Neural progenitor cell (in vitro differentiated cells): ENCODE data around the gene UCP3. TPM values are rescaled to one million over a fixed set of nuclear protein-coding genes. Genes with fewer than 3 reads are reported as not detected.

Experiments used
- DNase-seq: peaks from one replicate; pipeline ENCODE4 v3.0.0-alpha.2; 2016; ENCODE audit warnings: low spot score
- H2AFZ ChIP-seq: fragments of 200-600 bp; sonication (generic); replicated peaks from 2 replicates; pipeline ENCODE4 v1.6.1; 2016; ENCODE audit warnings: antibody characterized with exemption
- H3F3A ChIP-seq: fragments of 200-600 bp; sonication (generic); 2 replicates; pipeline ENCODE4 v1.6.1; 2016; ENCODE audit warnings: antibody characterized with exemption, low read depth
- H3K27ac ChIP-seq: fragments of 200-600 bp; sonication (generic); 2 replicates; pipeline ENCODE4 v1.5.1; 2016; ENCODE audit warnings: mild to moderate bottlenecking
- H3K27me3 ChIP-seq: fragments of 200-600 bp; sonication (generic); 2 replicates; pipeline ENCODE4 v1.6.1; 2016; ENCODE audit warnings: mild to moderate bottlenecking, moderate library complexity
- H3K36me3 ChIP-seq: fragments of 200-600 bp; sonication (generic); 2 replicates; pipeline ENCODE4 v1.5.1; 2016
- H3K4me1 ChIP-seq: fragments of 200-600 bp; sonication (generic); 2 replicates; pipeline ENCODE4 v1.6.1; 2016; ENCODE audit warnings: mixed run types
- H3K4me2 ChIP-seq: fragments of 200-600 bp; sonication (generic); 2 replicates; pipeline ENCODE4 v1.6.1; 2016
- H3K4me3 ChIP-seq: fragments of 200-600 bp; sonication (generic); 2 replicates; pipeline ENCODE4 v1.5.1; 2016
- H3K79me2 ChIP-seq: fragments of 200-600 bp; sonication (generic); 2 replicates; pipeline ENCODE4 v1.6.1; 2016; ENCODE audit warnings: low read depth
- H3K9ac ChIP-seq: fragments of 200-600 bp; sonication (generic); 2 replicates; pipeline ENCODE4 v1.6.1; 2016
- H3K9me3 ChIP-seq: fragments of 200-600 bp; sonication (generic); 2 replicates; pipeline ENCODE4 v1.5.1; 2016; ENCODE audit warnings: low read depth
- H4K20me1 ChIP-seq: fragments of 200-600 bp; sonication (generic); 2 replicates; pipeline ENCODE4 v1.6.1; 2016; ENCODE audit warnings: low read depth
- H3K27ac Mint-ChIP-seq: 3 replicates; pipeline ENCODE4 v1.8.0; 2021; ENCODE audit warnings: mixed read lengths
- H3K27me3 Mint-ChIP-seq: 2 replicates; pipeline ENCODE4 v1.8.0; 2022; ENCODE audit warnings: low read depth, mild to moderate bottlenecking, inconsistent platforms, moderate library complexity, mixed read lengths; ENCODE audit not compliant: insufficient read depth
- H3K36me3 Mint-ChIP-seq: 3 replicates; pipeline ENCODE4 v1.8.0; 2021; ENCODE audit warnings: mixed read lengths
- H3K4me1 Mint-ChIP-seq: 3 replicates; pipeline ENCODE4 v1.8.0; 2021; ENCODE audit warnings: mixed read lengths
- H3K4me3 Mint-ChIP-seq: 3 replicates; pipeline ENCODE4 v1.8.0; 2021; ENCODE audit warnings: mild to moderate bottlenecking, moderate library complexity, mixed read lengths
- H3K9me3 Mint-ChIP-seq: 3 replicates; pipeline ENCODE4 v1.8.0; 2020; ENCODE audit warnings: mixed read lengths
- EZH2 ChIP-seq: fragments of 200-600 bp; sonication (generic); IDR thresholded peaks from 2 replicates; pipeline ENCODE4 v1.6.1; 2017; ENCODE audit warnings: antibody characterized with exemption, mild to moderate bottlenecking, moderate library complexity
- EZH2phosphoT487 ChIP-seq: fragments of 200-600 bp; sonication (generic); IDR thresholded peaks from 2 replicates; pipeline ENCODE4 v1.6.1; 2017; ENCODE audit warnings: antibody characterized with exemption
- total RNA-seq: library from RNA; depleted of rRNA; stranded (reverse); fragments of >200 nt; gene quantifications from 2 replicates; pipeline ENCODE4 v1.2.3, GENCODE V29; 2015; ENCODE audit warnings: low replicate concordance
- TF ChIP-seq, protein P1 (sequence below): fragments of 200-600 bp; sonication (generic); IDR thresholded peaks from 2 replicates; pipeline ENCODE4 v1.5.1; 2017; ENCODE audit warnings: antibody characterized with exemption, mild to moderate bottlenecking

The UCP3 gene
- total RNA-seq, 1 donor from 2014 or later: not detected

- Mint-ChIP-seq H3K27me3 (peaks cover 4% of the 10 kb centered on the region), H3K4me3 (no peak overlapping the region), H3K36me3 (peaks cover 25% of the 10 kb centered on the region), H3K27ac (no peak overlapping the region), H3K4me1 (no peaks in the 10 kb centered on the region), H3K9me3 (no peaks in the 10 kb centered on the region)
- Histone ChIP-seq H3F3A (peaks cover 26% of the 10 kb centered on the region), H3K9ac (no peak overlapping the region), H3K36me3 (peaks cover 4% of the 10 kb centered on the region), H3K27me3 (no peaks in the 10 kb centered on the region), H3K9me3 (no peaks in the 10 kb centered on the region), H3K79me2 (peaks cover 5% of the 10 kb centered on the region), H2AFZ (no peak overlapping the region), H3K4me1 (peaks cover 3% of the 10 kb centered on the region), H3K27ac (no peak overlapping the region), H3K4me3 (no peak overlapping the region), H3K4me2 (no peak overlapping the region), H4K20me1 (peaks cover 13% of the 10 kb centered on the region)
- DNase-seq: no peak
- TF ChIP-seq EZH2 (no peak), EZH2phosphoT487 (no peak)
- TF ChIP-seq, protein P1, sequence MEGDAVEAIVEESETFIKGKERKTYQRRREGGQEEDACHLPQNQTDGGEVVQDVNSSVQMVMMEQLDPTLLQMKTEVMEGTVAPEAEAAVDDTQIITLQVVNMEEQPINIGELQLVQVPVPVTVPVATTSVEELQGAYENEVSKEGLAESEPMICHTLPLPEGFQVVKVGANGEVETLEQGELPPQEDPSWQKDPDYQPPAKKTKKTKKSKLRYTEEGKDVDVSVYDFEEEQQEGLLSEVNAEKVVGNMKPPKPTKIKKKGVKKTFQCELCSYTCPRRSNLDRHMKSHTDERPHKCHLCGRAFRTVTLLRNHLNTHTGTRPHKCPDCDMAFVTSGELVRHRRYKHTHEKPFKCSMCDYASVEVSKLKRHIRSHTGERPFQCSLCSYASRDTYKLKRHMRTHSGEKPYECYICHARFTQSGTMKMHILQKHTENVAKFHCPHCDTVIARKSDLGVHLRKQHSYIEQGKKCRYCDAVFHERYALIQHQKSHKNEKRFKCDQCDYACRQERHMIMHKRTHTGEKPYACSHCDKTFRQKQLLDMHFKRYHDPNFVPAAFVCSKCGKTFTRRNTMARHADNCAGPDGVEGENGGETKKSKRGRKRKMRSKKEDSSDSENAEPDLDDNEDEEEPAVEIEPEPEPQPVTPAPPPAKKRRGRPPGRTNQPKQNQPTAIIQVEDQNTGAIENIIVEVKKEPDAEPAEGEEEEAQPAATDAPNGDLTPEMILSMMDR: no peak
These were observed 34.0 kb downstream of the UCP3 start for GRCh38 chr11:73974604-73975478.

- peaks cover 8% of the 10 kb centered on the region for H4K20me1 ChIP-seq
- peaks cover 26% of the 10 kb centered on the region for H3F3A ChIP-seq
- Mint-ChIP-seq H3K9me3 (no peaks in the 10 kb centered on the region), H3K27me3 (peaks cover 8% of the 10 kb centered on the region), H3K27ac (no peak overlapping the region), H3K4me1 (no peaks in the 10 kb centered on the region), H3K4me3 (no peak overlapping the region), H3K36me3 (peaks cover 15% of the 10 kb centered on the region)
- H3K4me1 ChIP-seq: no peaks in the 10 kb centered on the region
- no peaks in the 10 kb centered on the region for H3K79me2 ChIP-seq
- H3K27me3 ChIP-seq: no peaks in the 10 kb centered on the region
- no peak for DNase-seq
- TF ChIP-seq EZH2 (no peak), EZH2phosphoT487 (no peak)
- TF ChIP-seq, protein P1: no peak
- no peak overlapping the region for H2AFZ ChIP-seq
- H3K4me3 ChIP-seq: no peak overlapping the region
- no peaks in the 10 kb centered on the region for H3K9me3 ChIP-seq
- no peak overlapping the region for H3K9ac ChIP-seq
- H3K36me3 ChIP-seq: peaks cover 4% of the 10 kb centered on the region
- no peak overlapping the region for H3K4me2 ChIP-seq
- peak overlapping the region; percentile 29 for H3K27ac ChIP-seq
These were observed 36.0 kb downstream of the UCP3 start for GRCh38 chr11:73972620-73973449.

GRCh38 chr11:73972187-73972586, 36.7 kb downstream of the UCP3 start:
- H3K4me1 ChIP-seq: no peaks in the 10 kb centered on the region
- no peaks in the 10 kb centered on the region for H3K27me3 ChIP-seq
- no peaks in the 10 kb centered on the region for H3K4me1 Mint-ChIP-seq
- peaks cover 9% of the 10 kb centered on the region for H3K36me3 Mint-ChIP-seq
- H3K4me3 ChIP-seq: no peak overlapping the region
- H2AFZ ChIP-seq: no peak overlapping the region
- no peak for DNase-seq
- no peaks in the 10 kb centered on the region for H3K9me3 Mint-ChIP-seq
- TF ChIP-seq EZH2 (no peak), EZH2phosphoT487 (no peak)
- TF ChIP-seq, protein P1: no peak
- H3K79me2 ChIP-seq: no peaks in the 10 kb centered on the region
- H3K27me3 Mint-ChIP-seq: peaks cover 8% of the 10 kb centered on the region
- no peak overlapping the region for H3K4me3 Mint-ChIP-seq
- peaks cover 4% of the 10 kb centered on the region for H3K36me3 ChIP-seq
- no peaks in the 10 kb centered on the region for H3K9me3 ChIP-seq
- peaks cover 8% of the 10 kb centered on the region for H4K20me1 ChIP-seq
- H3K9ac ChIP-seq: no peak overlapping the region
- no peak overlapping the region for H3K4me2 ChIP-seq
- no peak overlapping the region for H3K27ac Mint-ChIP-seq
- H3K27ac ChIP-seq: no peak overlapping the region
- peaks cover 24% of the 10 kb centered on the region for H3F3A ChIP-seq
